Ishikawa (cell line): Measurements from ENCODE around the gene DMBT1.

Source experiments
- CEBPB ChIP-seq: IDR thresholded peaks from 2 replicates; pipeline ENCODE4 v1.6.1; 2012
- CREB1 ChIP-seq: IDR thresholded peaks from 2 replicates; pipeline ENCODE4 v1.6.1; 2012; ENCODE audit warnings: low read depth
- EGR1 ChIP-seq: IDR thresholded peaks from 2 replicates; pipeline ENCODE4 v1.6.1; 2012
- EP300 ChIP-seq: IDR thresholded peaks from 2 replicates; pipeline ENCODE4 v1.6.1; 2012; ENCODE audit warnings: borderline replicate concordance
- FOXM1 ChIP-seq: IDR thresholded peaks from 2 replicates; pipeline ENCODE4 v1.6.1; 2012; ENCODE audit warnings: low read depth, borderline replicate concordance
- MAX ChIP-seq: IDR thresholded peaks from 2 replicates; pipeline ENCODE4 v1.6.1; 2012
- NFIC ChIP-seq: IDR thresholded peaks from 2 replicates; pipeline ENCODE4 v1.6.1; 2012
- RAD21 ChIP-seq: IDR thresholded peaks from 2 replicates; pipeline ENCODE4 v1.6.1; 2012; ENCODE audit warnings: low read depth
- REST ChIP-seq: IDR thresholded peaks from 2 replicates; pipeline ENCODE4 v1.6.1; 2012; ENCODE audit warnings: low read depth, mild to moderate bottlenecking
- TAF1 ChIP-seq: IDR thresholded peaks from 2 replicates; pipeline ENCODE4 v1.6.1; 2012; ENCODE audit warnings: low read depth, mild to moderate bottlenecking
- TCF12 ChIP-seq: IDR thresholded peaks from 2 replicates; pipeline ENCODE4 v1.6.1; 2012; ENCODE audit warnings: low read depth
- TEAD4 ChIP-seq: IDR thresholded peaks from 2 replicates; pipeline ENCODE4 v1.6.1; 2012
- USF1 ChIP-seq: IDR thresholded peaks from 2 replicates; pipeline ENCODE4 v1.6.1; 2012
- YY1 ChIP-seq: IDR thresholded peaks from 2 replicates; pipeline ENCODE4 v1.6.1; 2012; ENCODE audit warnings: low read depth
- ZBTB7A ChIP-seq: IDR thresholded peaks from 2 replicates; pipeline ENCODE4 v1.6.1; 2012; ENCODE audit warnings: low read depth

DMBT1 gene

GRCh38 chr10:122673269-122673668, 112.7 kb downstream of the DMBT1 start:
- TF ChIP-seq ZBTB7A (no peak), YY1 (no peak), TCF12 (no peak), FOXM1 (no peak), CREB1 (no peak), TEAD4 (no peak), CEBPB (no peak), USF1 (no peak), TAF1 (no peak), NFIC (no peak), MAX (no peak), RAD21 (no peak), REST (no peak), EP300 (no peak), EGR1 (no peak)

- TF ChIP-seq TEAD4 (no peak), EP300 (no peak), YY1 (no peak), EGR1 (no peak), CEBPB (no peak), USF1 (no peak), RAD21 (no peak), CREB1 (no peak), MAX (no peak), REST (no peak), TCF12 (no peak), TAF1 (no peak), NFIC (no peak), FOXM1 (no peak), ZBTB7A (no peak)
Observed at GRCh38 chr10:122673731-122674130, 113.2 kb downstream of the DMBT1 start.

- no peak for TF ChIP-seq RAD21
- no peak for TF ChIP-seq TCF12
- TF ChIP-seq REST: no peak
- TF ChIP-seq NFIC: no peak
- no peak for TF ChIP-seq USF1
- TF ChIP-seq MAX: no peak
- no peak for TF ChIP-seq TAF1
- no peak for TF ChIP-seq CREB1
- TF ChIP-seq EP300: no peak
- no peak for TF ChIP-seq ZBTB7A
- no peak for TF ChIP-seq FOXM1
- no peak for TF ChIP-seq EGR1
- no peak for TF ChIP-seq CEBPB
- TF ChIP-seq TEAD4: no peak
- no peak for TF ChIP-seq YY1
Observed at GRCh38 chr10:122674781-122675180, 114.2 kb downstream of the DMBT1 start.

- TF ChIP-seq CREB1: no peak
- TF ChIP-seq NFIC: no peak
- no peak for TF ChIP-seq RAD21
- TF ChIP-seq TEAD4: no peak
- TF ChIP-seq REST: no peak
- no peak for TF ChIP-seq YY1
- no peak for TF ChIP-seq MAX
- TF ChIP-seq CEBPB: no peak
Observed at GRCh38 chr10:122675278-122675677, 114.7 kb downstream of the DMBT1 start.
